Neural progenitor cell (in vitro differentiated cells): ENCODE results near the gene SLC25A48. TPM values are rescaled to one million over a fixed set of nuclear protein-coding genes. Genes with fewer than 3 reads are reported as not detected.

Experiments
- DNase-seq: peaks from one replicate; pipeline ENCODE4 v3.0.0-alpha.2; 2016; ENCODE audit warnings: low spot score
- H2AFZ ChIP-seq: fragments of 200-600 bp; sonication (generic); replicated peaks from 2 replicates; pipeline ENCODE4 v1.6.1; 2016; ENCODE audit warnings: antibody characterized with exemption
- H3F3A ChIP-seq: fragments of 200-600 bp; sonication (generic); 2 replicates; pipeline ENCODE4 v1.6.1; 2016; ENCODE audit warnings: antibody characterized with exemption, low read depth
- H3K27ac ChIP-seq: fragments of 200-600 bp; sonication (generic); 2 replicates; pipeline ENCODE4 v1.5.1; 2016; ENCODE audit warnings: mild to moderate bottlenecking
- H3K27me3 ChIP-seq: fragments of 200-600 bp; sonication (generic); 2 replicates; pipeline ENCODE4 v1.6.1; 2016; ENCODE audit warnings: mild to moderate bottlenecking, moderate library complexity
- H3K36me3 ChIP-seq: fragments of 200-600 bp; sonication (generic); 2 replicates; pipeline ENCODE4 v1.5.1; 2016
- H3K4me1 ChIP-seq: fragments of 200-600 bp; sonication (generic); 2 replicates; pipeline ENCODE4 v1.6.1; 2016; ENCODE audit warnings: mixed run types
- H3K4me2 ChIP-seq: fragments of 200-600 bp; sonication (generic); 2 replicates; pipeline ENCODE4 v1.6.1; 2016
- H3K4me3 ChIP-seq: fragments of 200-600 bp; sonication (generic); 2 replicates; pipeline ENCODE4 v1.5.1; 2016
- H3K79me2 ChIP-seq: fragments of 200-600 bp; sonication (generic); 2 replicates; pipeline ENCODE4 v1.6.1; 2016; ENCODE audit warnings: low read depth
- H3K9ac ChIP-seq: fragments of 200-600 bp; sonication (generic); 2 replicates; pipeline ENCODE4 v1.6.1; 2016
- H3K9me3 ChIP-seq: fragments of 200-600 bp; sonication (generic); 2 replicates; pipeline ENCODE4 v1.5.1; 2016; ENCODE audit warnings: low read depth
- H4K20me1 ChIP-seq: fragments of 200-600 bp; sonication (generic); 2 replicates; pipeline ENCODE4 v1.6.1; 2016; ENCODE audit warnings: low read depth
- H3K27ac Mint-ChIP-seq: 3 replicates; pipeline ENCODE4 v1.8.0; 2021; ENCODE audit warnings: mixed read lengths
- H3K27me3 Mint-ChIP-seq: 2 replicates; pipeline ENCODE4 v1.8.0; 2022; ENCODE audit warnings: low read depth, mild to moderate bottlenecking, inconsistent platforms, moderate library complexity, mixed read lengths; ENCODE audit not compliant: insufficient read depth
- H3K36me3 Mint-ChIP-seq: 3 replicates; pipeline ENCODE4 v1.8.0; 2021; ENCODE audit warnings: mixed read lengths
- H3K4me1 Mint-ChIP-seq: 3 replicates; pipeline ENCODE4 v1.8.0; 2021; ENCODE audit warnings: mixed read lengths
- H3K4me3 Mint-ChIP-seq: 3 replicates; pipeline ENCODE4 v1.8.0; 2021; ENCODE audit warnings: mild to moderate bottlenecking, moderate library complexity, mixed read lengths
- H3K9me3 Mint-ChIP-seq: 3 replicates; pipeline ENCODE4 v1.8.0; 2020; ENCODE audit warnings: mixed read lengths
- CTCF ChIP-seq: fragments of 200-600 bp; sonication (generic); IDR thresholded peaks from 2 replicates; pipeline ENCODE4 v1.5.1; 2017; ENCODE audit warnings: antibody characterized with exemption, mild to moderate bottlenecking
- EZH2 ChIP-seq: fragments of 200-600 bp; sonication (generic); IDR thresholded peaks from 2 replicates; pipeline ENCODE4 v1.6.1; 2017; ENCODE audit warnings: antibody characterized with exemption, mild to moderate bottlenecking, moderate library complexity
- EZH2phosphoT487 ChIP-seq: fragments of 200-600 bp; sonication (generic); IDR thresholded peaks from 2 replicates; pipeline ENCODE4 v1.6.1; 2017; ENCODE audit warnings: antibody characterized with exemption
- total RNA-seq: library from RNA; depleted of rRNA; stranded (reverse); fragments of >200 nt; gene quantifications from 2 replicates; pipeline ENCODE4 v1.2.3, GENCODE V29; 2015; ENCODE audit warnings: low replicate concordance

SLC25A48 gene
- not detected in 2 replicates for total RNA-seq

- peak; percentile 93 for DNase-seq
- no peaks in the 10 kb centered on the region for H3F3A ChIP-seq
- peaks cover 80% of the 10 kb centered on the region for H3K27me3 ChIP-seq
- H3K4me3 ChIP-seq: peak within 1 kb of the TSS; percentile 75
- peaks cover 3% of the 10 kb centered on the region for H4K20me1 ChIP-seq
- peaks cover 4% of the 10 kb centered on the region for H3K4me1 ChIP-seq
- H3K79me2 ChIP-seq: no peaks in the 10 kb centered on the region
- H2AFZ ChIP-seq: peak within 1 kb of the TSS; percentile 99
- no peaks in the 10 kb centered on the region for H3K36me3 ChIP-seq
- H3K9me3 ChIP-seq: no peaks in the 10 kb centered on the region
- peak within 1 kb of the TSS; percentile 90 for H3K4me2 ChIP-seq
- Mint-ChIP-seq H3K27me3 (peaks cover 45% of the 10 kb centered on the region), H3K9me3 (peaks cover 11% of the 10 kb centered on the region), H3K4me3 (peak within 1 kb of the TSS; percentile 85), H3K36me3 (no peaks in the 10 kb centered on the region), H3K4me1 (peaks cover 12% of the 10 kb centered on the region), H3K27ac (no peak within 1 kb of the TSS)
- no peak within 1 kb of the TSS for H3K27ac ChIP-seq
- H3K9ac ChIP-seq: no peak within 1 kb of the TSS
- TF ChIP-seq EZH2 (peak; percentile 68), CTCF (peak; percentile 68), EZH2phosphoT487 (no peak)
Measured at GRCh38 chr5:135834639-135835529, at the start of gene SLC25A48. Gene SLC25A48 (plus strand): TSS chr5:135834663. CDS start chr5:135834848, 185 bp downstream.

- H4K20me1 ChIP-seq: no peaks in the 10 kb centered on the region
- H3K36me3 Mint-ChIP-seq: no peaks in the 10 kb centered on the region
- no peak overlapping the region for H3K4me3 Mint-ChIP-seq
- H3K4me3 ChIP-seq: no peak overlapping the region
- no peak for DNase-seq
- H3K9me3 ChIP-seq: no peaks in the 10 kb centered on the region
- H3K27ac ChIP-seq: no peak overlapping the region
- no peaks in the 10 kb centered on the region for H3K4me1 ChIP-seq
- H3K36me3 ChIP-seq: no peaks in the 10 kb centered on the region
- H3K27me3 ChIP-seq: peaks cover 10% of the 10 kb centered on the region
- no peak for TF ChIP-seq EZH2phosphoT487
- TF ChIP-seq CTCF: no peak
- H3K27ac Mint-ChIP-seq: no peak overlapping the region
- peaks cover 10% of the 10 kb centered on the region for H3F3A ChIP-seq
- no peaks in the 10 kb centered on the region for H3K9me3 Mint-ChIP-seq
- H3K27me3 Mint-ChIP-seq: peaks cover 9% of the 10 kb centered on the region
- H2AFZ ChIP-seq: no peak overlapping the region
- no peak overlapping the region for H3K4me2 ChIP-seq
- H3K79me2 ChIP-seq: no peaks in the 10 kb centered on the region
- no peak overlapping the region for H3K9ac ChIP-seq
- H3K4me1 Mint-ChIP-seq: no peaks in the 10 kb centered on the region
Measured at GRCh38 chr5:135800656-135801055, 33.8 kb upstream of the SLC25A48 start.

- DNase-seq: no peak
- Histone ChIP-seq H3K4me2 (no peak overlapping the region), H3K9ac (no peak overlapping the region), H4K20me1 (no peaks in the 10 kb centered on the region), H3K4me3 (no peak overlapping the region), H3K9me3 (no peaks in the 10 kb centered on the region), H3K27ac (no peak overlapping the region), H2AFZ (no peak overlapping the region), H3F3A (no peaks in the 10 kb centered on the region), H3K27me3 (no peaks in the 10 kb centered on the region), H3K36me3 (no peaks in the 10 kb centered on the region), H3K79me2 (no peaks in the 10 kb centered on the region), H3K4me1 (no peaks in the 10 kb centered on the region)
- Mint-ChIP-seq H3K4me3 (no peak overlapping the region), H3K9me3 (peaks cover 4% of the 10 kb centered on the region), H3K27ac (no peak overlapping the region), H3K36me3 (no peaks in the 10 kb centered on the region), H3K27me3 (no peaks in the 10 kb centered on the region), H3K4me1 (peaks cover 2% of the 10 kb centered on the region)
- no peak for TF ChIP-seq EZH2phosphoT487
- TF ChIP-seq CTCF: no peak
- TF ChIP-seq EZH2: no peak
Measured at GRCh38 chr5:135810188-135810943, 24.1 kb upstream of the SLC25A48 start.
